Measurements from ENCODE around the gene CIBAR2.

DNA sequence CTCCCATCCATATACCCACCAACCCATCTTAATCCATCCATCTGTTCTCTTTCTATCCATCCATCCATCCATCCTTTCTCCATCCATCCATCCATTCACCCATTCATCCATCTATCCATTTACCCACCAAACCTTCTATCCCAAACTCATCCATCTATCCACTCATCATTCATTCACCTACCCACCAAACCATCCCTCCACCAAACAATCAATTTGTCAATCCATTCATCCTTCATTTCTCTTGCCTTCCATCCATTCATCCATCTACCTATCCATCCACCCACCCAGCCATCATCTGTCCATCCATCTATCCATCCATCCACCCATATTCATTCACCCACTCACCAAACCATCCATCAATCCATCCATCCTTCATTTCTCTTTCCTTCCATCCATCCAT, 44.6 kb upstream of the CIBAR2 start:
- no peak for TF ChIP-seq CTCF (IDR thresholded peaks at IDR 0.05; ENCODE audit: low read depth, low read length)
- TF ChIP-seq EZH2phosphoT487 (IDR thresholded peaks at IDR 0.05; ENCODE audit: low read depth): no peak

Measured in OCI-LY3 (cell line).